Panc1 (cell line): ENCODE results near the gene ANTXR1. TPM values are rescaled to one million over a fixed set of nuclear protein-coding genes. Genes with fewer than 3 reads are reported as not detected.

Source experiments
- ATAC-seq: fragments of 200-7000 bp; cut with Tn5 transposase; 2 replicates; pipeline ENCODE4 v1.9.1; 2020; ENCODE audit warnings: mild to moderate bottlenecking, moderate library complexity
- BruUV-seq: library from RNA; stranded (reverse); fragments of 400-500 nt; replicated peaks from 2 replicates; lab custom pipeline; 2021; lab: Mats Ljungman, UMichigan
- CTCF ChIA-PET: fragments of 300-600 bp; sonication (Branson Sonifier 250); formaldehyde crosslinking; loops from one replicate; lab custom pipeline; 2022; ENCODE audit warnings: antibody characterized with exemption; lab: Charles Lee
- POLR2A ChIA-PET: fragments of 300-600 bp; sonication (Branson Sonifier 250); formaldehyde crosslinking; loops from one replicate; lab custom pipeline; 2022; ENCODE audit warnings: antibody characterized with exemption; lab: Charles Lee
- DNase-seq: peaks from one replicate; pipeline ENCODE4 v3.0.0-alpha.2; 2010; ENCODE audit warnings: low read depth, low spot score
- H3K27ac ChIP-seq: 2 replicates; pipeline ENCODE4 v1.5.1; 2011; ENCODE audit warnings: mild to moderate bottlenecking, low read length, inconsistent platforms
- H3K27me3 ChIP-seq: fragments of 200-500 bp; sonication (Bioruptor generic); 2 replicates; pipeline ENCODE4 v1.6.0; 2014; ENCODE audit warnings: low read length, inconsistent platforms; ENCODE audit not compliant: control insufficient read depth, insufficient read depth
- H3K36me3 ChIP-seq: fragments of 200-500 bp; sonication (Bioruptor generic); 2 replicates; pipeline ENCODE4 v1.5.1; 2014; ENCODE audit warnings: inconsistent platforms, mild to moderate bottlenecking, low read length, moderate library complexity; ENCODE audit not compliant: control insufficient read depth, insufficient read depth
- H3K4me1 ChIP-seq: 2 replicates; pipeline ENCODE4 v1.5.1; 2011; ENCODE audit warnings: inconsistent platforms, mild to moderate bottlenecking, low read length, moderate library complexity; ENCODE audit not compliant: control insufficient read depth, insufficient read depth
- H3K4me3 ChIP-seq, 2 experiments: 2 replicates each; pipeline ENCODE4 v1.5.1; 2011 to 2012; ENCODE audit warnings: low read depth in 2 of 2, low read length in 2 of 2, mild to moderate bottlenecking in 2 of 2, inconsistent platforms in 1 of 2, moderate library complexity in 1 of 2
- H3K9me3 ChIP-seq: fragments of 200-500 bp; sonication (Bioruptor generic); 2 replicates; pipeline ENCODE4 v1.5.1; 2014; ENCODE audit warnings: low read depth, mild to moderate bottlenecking, inconsistent platforms, low read length, moderate library complexity; ENCODE audit not compliant: control insufficient read depth, insufficient read depth
- CTCF ChIP-seq: fragments of 450-650 bp; IDR thresholded peaks from 2 replicates; pipeline ENCODE4 v1.5.1; 2017; ENCODE audit warnings: mild to moderate bottlenecking
- POLR2AphosphoS5 ChIP-seq: IDR thresholded peaks from 2 replicates; pipeline ENCODE4 v1.6.1; 2012; ENCODE audit warnings: mild to moderate bottlenecking, low read depth, low read length, moderate library complexity
- REST ChIP-seq, 2 experiments: IDR thresholded peaks; 2 replicates each; pipeline ENCODE4 v1.6.1; 2011 to 2012; ENCODE audit warnings: low read depth in 2 of 2, control low read depth in 1 of 2, low read length in 1 of 2, mild to moderate bottlenecking in 1 of 2, moderate library complexity in 1 of 2; ENCODE audit not compliant: insufficient read depth in 1 of 2
- SIN3A ChIP-seq: IDR thresholded peaks from 2 replicates; pipeline ENCODE4 v1.6.1; 2012; ENCODE audit warnings: low read depth, mild to moderate bottlenecking, low read length, moderate library complexity, borderline replicate concordance; ENCODE audit not compliant: insufficient read depth
- TCF7L2 ChIP-seq: IDR thresholded peaks from 2 replicates; pipeline ENCODE4 v1.6.1; 2011; ENCODE audit warnings: mild to moderate bottlenecking, low read depth, low read length, inconsistent platforms
- in situ Hi-C: cut with HindIII; loops from 2 replicates; pipeline ENCODE4 v1.10.0; 2016; ENCODE audit warnings: low sequenced_read_pairs, low pct_unique_long_range_greater_than_20kb
- intact Hi-C: fragments of 100-400 bp; cut with micrococcal nuclease; formaldehyde crosslinking; loops from one replicate; pipeline ENCODE4 v1.10.0; 2022; ENCODE audit not compliant: unreplicated experiment
- total RNA-seq: library from RNA; stranded (reverse); gene quantifications from one replicate; pipeline ENCODE4 v1.2.1, GENCODE V29; 2021; ENCODE audit not compliant: unreplicated experiment

The ANTXR1 gene
- total RNA-seq, 1 experiment from 2014 or later, result 132 TPM

DNA sequence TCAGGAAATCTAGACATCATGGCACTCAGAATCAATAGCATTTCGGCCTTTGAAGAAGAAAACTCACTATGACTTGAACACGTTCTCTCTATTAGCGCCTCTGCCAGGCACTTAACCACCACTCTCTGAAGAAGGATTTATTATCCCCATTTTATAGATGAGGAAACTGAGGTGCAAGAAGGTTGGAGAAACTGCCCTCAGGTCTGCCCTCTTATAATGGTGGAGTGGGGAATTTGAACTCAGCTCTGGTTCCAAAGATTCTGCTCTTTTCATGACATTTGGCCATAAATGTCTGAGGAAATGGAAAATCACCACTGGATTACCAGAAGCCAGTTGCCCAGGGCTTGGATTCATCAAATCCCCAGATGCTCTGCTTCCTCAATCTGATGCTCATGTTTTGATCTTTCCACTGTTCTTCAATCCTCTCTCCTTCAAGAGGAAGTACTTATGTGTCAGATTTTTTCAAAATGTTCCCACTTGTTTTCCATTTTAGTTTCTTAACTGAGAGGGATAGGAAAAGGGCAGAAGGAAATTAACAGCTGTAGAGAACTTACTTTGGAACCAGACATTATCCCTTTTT, 68.1 kb downstream of the ANTXR1 start:
- DNase-seq, result no peak
- H3K4me3 ChIP-seq, result no peak overlapping the region
- no peaks in the 10 kb centered on the region for H3K27me3 ChIP-seq
- ChIA-PET POLR2A (no interaction called here), CTCF (no interaction called here)
- no peak for TF ChIP-seq CTCF
- TF ChIP-seq POLR2AphosphoS5, result no peak
- TF ChIP-seq SIN3A, result no peak
- no peak for TF ChIP-seq REST (IDR thresholded peaks at IDR 0.05; ENCODE audit: insufficient read depth in 1 of 2, low read depth in 2 of 2, low read length in 1 of 2)
- TF ChIP-seq TCF7L2, result no peak
- no peaks in the 10 kb centered on the region for H3K9me3 ChIP-seq
- ATAC-seq, result no peak
- peaks cover 31% of the 10 kb centered on the region for H3K4me1 ChIP-seq
- peaks cover 12% of the 10 kb centered on the region for H3K36me3 ChIP-seq
- peak overlapping the region; percentile 94 for H3K27ac ChIP-seq
- intact Hi-C loops (no loop called here), in situ Hi-C loops (no loop called here)
- BruUV-seq, result no TSS peak

- peak overlapping the region; percentile 94 for H3K27ac ChIP-seq
- no peak; the same call in 1 of the 2 replicates for ATAC-seq
- POLR2A ChIA-PET, result no interaction called here
- in situ Hi-C loops, result no loop called here
- no TSS peak for BruUV-seq
- CTCF ChIA-PET, result interaction anchor here (1.5 kb wide), 1 partner anchor 225 kb away, joined by 8 read pairs; no protein-coding TSS in a partner anchor
- no peaks in the 10 kb centered on the region for H3K27me3 ChIP-seq
- peaks cover 31% of the 10 kb centered on the region for H3K4me1 ChIP-seq
- DNase-seq, result no peak
- no peak overlapping the region for H3K4me3 ChIP-seq
- TF ChIP-seq SIN3A, result no peak
- TF ChIP-seq TCF7L2, result no peak
- no peak for TF ChIP-seq POLR2AphosphoS5
- no peak for TF ChIP-seq REST (IDR thresholded peaks at IDR 0.05; ENCODE audit: insufficient read depth in 1 of 2, low read depth in 2 of 2, low read length in 1 of 2)
- no peak for TF ChIP-seq CTCF
- intact Hi-C loops, result no loop called here
- H3K9me3 ChIP-seq, result no peaks in the 10 kb centered on the region
- peaks cover 12% of the 10 kb centered on the region for H3K36me3 ChIP-seq
Observed at GRCh38 chr2:69081757-69082156, 68.8 kb downstream of the ANTXR1 start.
